A549 (cell line): ENCODE data around the gene ITPKC. TPM values are rescaled to one million over a fixed set of nuclear protein-coding genes. Genes with fewer than 3 reads are reported as not detected.
A peak's percentile ranks its signal among the peaks of the same experiment; 100 is the strongest.

Source experiments
- ATAC-seq, 2 experiments: fragments of 200-7000 bp in 1 of 2; fragments of >200 bp in 1 of 2; cut with Nextera tagmentation in 1 of 2; cut with Tn5 transposase in 1 of 2; 3 replicates each; pipeline versions ENCODE4 v1.8.0 to v1.9.1; 2018 to 2020; ENCODE audit warnings: mild to moderate bottlenecking in 1 of 2, moderate library complexity in 1 of 2
- CTCF ChIA-PET: fragments of 300-600 bp; sonication (Branson Sonifier 250); formaldehyde crosslinking; extraction: SDS; loops from one replicate; lab custom pipeline; 2021; ENCODE audit warnings: antibody characterized with exemption, inconsistent platforms; lab: Yijun Ruan, JAX
- POLR2A ChIA-PET: fragments of 350-600 bp; formaldehyde crosslinking; extraction: SDS; loops from one replicate; lab custom pipeline; 2021; ENCODE audit warnings: antibody characterized with exemption, inconsistent platforms; lab: Yijun Ruan, JAX
- DNase-seq, 2 experiments: peaks; one replicate each; pipeline versions ENCODE4 v3.0.0 to v3.0.0-alpha.2; 2011 to 2016; ENCODE audit warnings: low read depth in 1 of 2, low spot score in 1 of 2
- FAIRE-seq: peaks from 2 replicates; lab custom pipeline; 2011; peaks lifted over from hg19 to GRCh38; lab: Jason Lieb, UNC
- H3K27ac ChIP-seq, 2 experiments: fragments of >200 bp; sonication (Bioruptor Twin); formaldehyde crosslinking; 3 replicates each; pipeline ENCODE4 v1.5.1; 2016 to 2017
- H3K4me1 ChIP-seq: fragments of >200 bp; sonication (Bioruptor Twin); formaldehyde crosslinking; 3 replicates; pipeline ENCODE4 v1.6.1; 2016
- H3K4me2 ChIP-seq: fragments of >200 bp; sonication (Bioruptor Twin); formaldehyde crosslinking; 3 replicates; pipeline ENCODE4 v1.6.1; 2016
- H3K4me3 ChIP-seq: fragments of >200 bp; sonication (Bioruptor Twin); formaldehyde crosslinking; 3 replicates; pipeline ENCODE4 v1.5.1; 2016
- H3K9me3 ChIP-seq: fragments of >200 bp; sonication (Bioruptor Twin); formaldehyde crosslinking; 3 replicates; pipeline ENCODE4 v1.6.1; 2016
- CBX2 ChIP-seq: fragments of 200-600 bp; sonication (generic); IDR thresholded peaks from 2 replicates; pipeline ENCODE4 v1.6.1; 2016; ENCODE audit warnings: low read depth, mild to moderate bottlenecking, borderline replicate concordance
- CEBPB ChIP-seq, 2 experiments: fragments of >200 bp in 1 of 2; sonication (Bioruptor Twin) in 1 of 2; formaldehyde crosslinking in 1 of 2; IDR thresholded peaks; 2 replicates each; pipeline ENCODE4 v1.6.1; 2012 to 2016
- EHF ChIP-seq: fragments of 250-450 bp; sonication (Bioruptor Pico); IDR thresholded peaks from 2 replicates; pipeline ENCODE4 v1.5.0; 2020; ENCODE audit warnings: mild to moderate bottlenecking
- EHMT2 ChIP-seq: fragments of 200-600 bp; sonication (generic); IDR thresholded peaks from 2 replicates; pipeline ENCODE4 v1.6.1; 2016; ENCODE audit warnings: antibody characterized with exemption, low read depth, mild to moderate bottlenecking, moderate library complexity
- GATA3 ChIP-seq: IDR thresholded peaks from 2 replicates; pipeline ENCODE4 v1.6.1; 2012; ENCODE audit warnings: borderline replicate concordance
- HMGXB4 ChIP-seq: fragments of 250-450 bp; sonication (Bioruptor Pico); IDR thresholded peaks from 2 replicates; pipeline ENCODE4 v1.5.0; 2021; ENCODE audit warnings: mild to moderate bottlenecking, moderate library complexity, borderline replicate concordance
- JUN ChIP-seq, 2 experiments: fragments of >200 bp; sonication (Bioruptor Twin); formaldehyde crosslinking; IDR thresholded peaks; 2 replicates in 1 of 2; 3 replicates in 1 of 2; pipeline ENCODE4 v1.6.1; 2016 to 2017
- MAFK ChIP-seq: fragments of 450-650 bp; IDR thresholded peaks from 2 replicates; pipeline ENCODE4 v1.6.1; 2014; ENCODE audit not compliant: partially characterized antibody
- MAZ ChIP-seq: fragments of 150-350 bp; IDR thresholded peaks from 2 replicates; pipeline ENCODE4 v1.6.1; 2014; ENCODE audit warnings: antibody characterized with exemption, low read depth, low read length, borderline replicate concordance
- NR3C1 ChIP-seq: fragments of >200 bp; sonication (Bioruptor Twin); formaldehyde crosslinking; IDR thresholded peaks from 3 replicates; pipeline ENCODE4 v1.6.1; 2017
- POLR2AphosphoS2 ChIP-seq: conservative IDR thresholded peaks from 2 replicates; pipeline ENCODE4 v1.6.1; 2012; ENCODE audit warnings: low read length, improper control_type of control experiment, inconsistent platforms
- RARB ChIP-seq: fragments of 250-450 bp; sonication (Bioruptor Pico); IDR thresholded peaks from 2 replicates; pipeline ENCODE4 v1.8.0; 2021; ENCODE audit warnings: mild to moderate bottlenecking, moderate library complexity
- RFX5 ChIP-seq: fragments of 450-650 bp; IDR thresholded peaks from 2 replicates; pipeline ENCODE4 v1.7.1; 2014; ENCODE audit warnings: antibody characterized with exemption, mild to moderate bottlenecking, moderate library complexity
- SMC3 ChIP-seq: fragments of >200 bp; sonication (Bioruptor Twin); formaldehyde crosslinking; IDR thresholded peaks from 3 replicates; pipeline ENCODE4 v1.6.1; 2018; ENCODE audit warnings: inconsistent platforms
- USF2 ChIP-seq: fragments of 450-650 bp; IDR thresholded peaks from 2 replicates; pipeline ENCODE4 v1.6.1; 2014; ENCODE audit warnings: antibody characterized with exemption
- ZC3H11A ChIP-seq: fragments of 450-650 bp; IDR thresholded peaks from 2 replicates; pipeline ENCODE4 v1.6.1; 2014; ENCODE audit warnings: antibody characterized with exemption, mild to moderate bottlenecking
- ZFP36 ChIP-seq: fragments of 450-650 bp; IDR thresholded peaks from 2 replicates; pipeline ENCODE4 v1.6.1; 2014; ENCODE audit warnings: borderline replicate concordance; ENCODE audit not compliant: partially characterized antibody
- WGBS: methylation state at CpG from one replicate; pipeline ENCODE4 v1.1.6; 2017; ENCODE audit errors: missing lambda C conversion rate; 5-methylcytosine and 5-hydroxymethylcytosine counted together
- polyA plus RNA-seq, 4 experiments: library from polyadenylated mRNA; depleted of rRNA in 3 of 4; stranded (reverse); fragments of >200 nt; fragmentation: RNase III in 1 of 4; extraction: RNeasy Plus Mini Kit Qiagen cat#74134 plus additional on column Dnase treatment in 1 of 4; gene quantifications; 2 replicates in 3 of 4; 3 replicates in 1 of 4; pipeline ENCODE4 v1.2.3, GENCODE V29; 2011 to 2017

Gene ITPKC
- polyA plus RNA-seq, 2 of the 4 experiments (the other 2 are of a cell fraction), result 6.5 to 7.9 TPM

- Histone ChIP-seq H3K4me3 (no peak overlapping the region), H3K9me3 (no peaks in the 10 kb centered on the region), H3K4me2 (no peak overlapping the region), H3K27ac (no peak overlapping the region), H3K4me1 (no peaks in the 10 kb centered on the region)
- no peak for FAIRE-seq
- no peak for ATAC-seq
- ChIA-PET CTCF (interaction anchor here (1.0 to 17.9 kb wide), 5 partner anchors 6 to 74 kb away, joined by 3 to 199 read pairs (median 4); partner anchors contain the start of genes ACTMAP, RAB4B and SNRPA), POLR2A (interaction anchor here (1.2 kb wide), 1 partner anchor 13 kb away, joined by 3 read pairs; the partner anchor contains the start of gene ACTMAP)
- DNase-seq, result no peak
- TF ChIP-seq RARB (CRISPR knock-in tag), result no peak
- TF ChIP-seq RFX5, result no peak
- no peak for TF ChIP-seq SMC3
- no peak for TF ChIP-seq EHMT2
- 0 out of 2 replicates have a peak, but pooled peaks have one; percentile 14 for TF ChIP-seq USF2
- 93% methylated on average over 9 of the region's 9 CpGs for WGBS
These were observed 20.3 kb downstream of the ITPKC start for GRCh38 chr19:40737102-40737644.

GRCh38 chr19:40739030-40739839, 22.3 kb downstream of the ITPKC start:
- ATAC-seq (peak; percentile 2 to 13; a peak in 3 of 6 replicates), FAIRE-seq (no peak), DNase-seq (no peak)
- no peaks in the 10 kb centered on the region for H3K9me3 ChIP-seq
- peak; percentile 64 for TF ChIP-seq ZFP36
- 0 out of 2 replicates have a peak, but pooled peaks have one; percentile 1 for TF ChIP-seq POLR2AphosphoS2
- no peak for TF ChIP-seq GATA3
- H3K27ac ChIP-seq, result no peak overlapping the region
- 87% methylated on average over 22 of the region's 22 CpGs for WGBS
- CTCF ChIA-PET, result interaction anchor here (0.5 to 15.8 kb wide), 8 partner anchors 10 to 214 kb away, joined by 3 to 199 read pairs (median 4); partner anchors contain the start of gene ACTMAP
- H3K4me1 ChIP-seq, result no peaks in the 10 kb centered on the region
- no peak overlapping the region for H3K4me2 ChIP-seq
- POLR2A ChIA-PET, result interaction anchor here (1.0 to 1.2 kb wide), 2 partner anchors 11 to 22 kb away, joined by 3 to 4 read pairs; partner anchors contain the start of genes ACTMAP, COQ8B and ITPKC
- H3K4me3 ChIP-seq, result no peak overlapping the region

GRCh38 chr19:40739871-40740703, 23.2 kb downstream of the ITPKC start:
- no peaks in the 10 kb centered on the region for H3K9me3 ChIP-seq
- FAIRE-seq, result no peak
- POLR2A ChIA-PET, result interaction anchor here (1.0 to 1.2 kb wide), 2 partner anchors 10 kb away, joined by 3 to 4 read pairs; partner anchors contain the start of gene ACTMAP
- peaks cover 5% of the 10 kb centered on the region for H3K4me1 ChIP-seq
- H3K4me2 ChIP-seq, result no peak overlapping the region
- no peak overlapping the region for H3K4me3 ChIP-seq
- no peak overlapping the region for H3K27ac ChIP-seq
- ATAC-seq, result peak; percentile 4 to 6
- no peak for DNase-seq
- peak; percentile 6; the same call in 1 of the 2 replicates for TF ChIP-seq POLR2AphosphoS2
- TF ChIP-seq CEBPB (IDR thresholded peaks at IDR 0.05), result no peak
- peak in 1 of 2 experiments; percentile 23; a peak in 2 of 5 replicates for TF ChIP-seq JUN (IDR thresholded peaks at IDR 0.05)
- CTCF ChIA-PET, result interaction anchor here (0.5 to 15.8 kb wide), 8 partner anchors 10 to 215 kb away, joined by 3 to 199 read pairs (median 5); partner anchors contain the start of gene ACTMAP
- WGBS, result 84% methylated on average over 16 of the region's 16 CpGs

GRCh38 chr19:40740747-40741146, 23.8 kb downstream of the ITPKC start:
- no peak for DNase-seq
- no peak overlapping the region for H3K4me3 ChIP-seq
- no peak overlapping the region for H3K27ac ChIP-seq
- ChIA-PET POLR2A (interaction anchor here (1.2 kb wide), 1 partner anchor 10 kb away, joined by 4 read pairs; the partner anchor contains the start of gene ACTMAP), CTCF (interaction anchor here (0.8 to 15.8 kb wide), 4 partner anchors 9 to 78 kb away, joined by 3 to 199 read pairs (median 24); partner anchors contain the start of gene ACTMAP)
- H3K9me3 ChIP-seq, result no peaks in the 10 kb centered on the region
- peaks cover 11% of the 10 kb centered on the region for H3K4me1 ChIP-seq
- no peak overlapping the region for H3K4me2 ChIP-seq
- ATAC-seq, result peak; percentile 1; a peak in 2 of 6 replicates
- 85% methylated on average over 6 of the region's 6 CpGs for WGBS
- TF ChIP-seq ZC3H11A (no peak), NR3C1 (no peak), EHF (CRISPR knock-in tag) (no peak), HMGXB4 (CRISPR knock-in tag) (no peak), CBX2 (no peak), MAZ (no peak), MAFK (no peak), RARB (CRISPR knock-in tag) (no peak)
- no peak for FAIRE-seq
